GM12878 (cell line): ENCODE results near the gene NOD1. TPM values are rescaled to one million over a fixed set of nuclear protein-coding genes. Genes with fewer than 3 reads are reported as not detected.

Experiments
- CBFB ChIP-seq: IDR thresholded peaks from 2 replicates; pipeline ENCODE4 v1.6.1; 2016; ENCODE audit warnings: antibody characterized with exemption, low read depth
- CEBPB ChIP-seq, 2 experiments: fragments of 150-350 bp in 1 of 2; IDR thresholded peaks; 2 replicates each; pipeline ENCODE4 v1.6.1; 2012 to 2014; ENCODE audit warnings: low read depth in 2 of 2, low read length in 2 of 2, borderline replicate concordance in 1 of 2, inconsistent platforms in 1 of 2
- CEBPZ ChIP-seq: fragments of 150-350 bp; IDR thresholded peaks from 2 replicates; pipeline ENCODE4 v1.6.1; 2016; ENCODE audit warnings: low read depth, low read length
- CTCF ChIP-seq, 3 experiments: IDR thresholded peaks in 2 of 3; conservative IDR thresholded peaks in 1 of 3; 2 replicates each; pipeline ENCODE4 v1.5.1; 2011; ENCODE audit warnings: low read depth in 3 of 3, low read length in 3 of 3, mild to moderate bottlenecking in 3 of 3, control low read depth in 2 of 3, moderate library complexity in 2 of 3, inconsistent platforms in 1 of 3, mixed read lengths in 1 of 3; ENCODE audit not compliant: control insufficient read depth in 2 of 3, insufficient read depth in 1 of 3; ENCODE audit errors: extremely low read depth in 1 of 3
- FOXM1 ChIP-seq: IDR thresholded peaks from 2 replicates; pipeline ENCODE4 v1.6.1; 2012; ENCODE audit warnings: low read depth, mild to moderate bottlenecking, inconsistent platforms, low read length, moderate library complexity
- GATAD2B ChIP-seq: fragments of 450-650 bp; conservative IDR thresholded peaks from 2 replicates; pipeline ENCODE4 v1.6.1; 2017; ENCODE audit warnings: low read depth, mild to moderate bottlenecking, moderate library complexity
- NKRF ChIP-seq: fragments of 450-650 bp; conservative IDR thresholded peaks from 2 replicates; pipeline ENCODE4 v1.6.1; 2017; ENCODE audit warnings: mild to moderate bottlenecking, moderate library complexity
- RELA ChIP-seq: fragments of 450-650 bp; IDR thresholded peaks from 2 replicates; pipeline ENCODE4 v1.8.0; 2014; ENCODE audit warnings: borderline replicate concordance; ENCODE audit not compliant: partially characterized antibody
- TBL1XR1 ChIP-seq: IDR thresholded peaks from 2 replicates; pipeline ENCODE4 v1.6.1; 2012; ENCODE audit warnings: low read depth, low read length, improper control_type of control experiment
- USF1 ChIP-seq: IDR thresholded peaks from 2 replicates; pipeline ENCODE4 v1.6.1; 2011; ENCODE audit warnings: borderline replicate concordance, low read depth, mild to moderate bottlenecking, moderate library complexity, mixed read lengths, low read length; ENCODE audit not compliant: insufficient read depth; ENCODE audit errors: extremely low read length
- YBX1 ChIP-seq: fragments of 450-650 bp; IDR thresholded peaks from 2 replicates; pipeline ENCODE4 v1.6.1; 2016; ENCODE audit warnings: antibody characterized with exemption
- ZNF207 ChIP-seq: fragments of 450-650 bp; IDR thresholded peaks from 2 replicates; pipeline ENCODE4 v1.6.1; 2014; ENCODE audit warnings: antibody characterized with exemption, mild to moderate bottlenecking, borderline replicate concordance
- polyA plus RNA-seq, 11 experiments: library from polyadenylated mRNA; depleted of rRNA in 4 of 11; unstranded in 6 of 11; stranded (reverse) in 5 of 11; fragments of >200 nt; fragmentation: Nextera tagmentation in 4 of 11; fragmentation: Illumina TruSeq in 1 of 11; extraction: Ambion mirVana in 4 of 11; extraction: Trizol in 1 of 11; gene quantifications; 1 replicate in 1 of 11; 2 replicates in 10 of 11; pipeline versions ENCODE4 v1.2.1 to v1.2.3, GENCODE V29; 2011 to 2016; ENCODE audit warnings: inconsistent platforms in 2 of 11, missing spikeins in 2 of 11, low read depth in 1 of 11
- total RNA-seq, 4 experiments: library from RNA; depleted of rRNA in 3 of 4; stranded (reverse); fragments of >200 nt in 3 of 4; fragmentation: Illumina TruSeq in 1 of 4; extraction: Trizol in 1 of 4; gene quantifications; 2 replicates each; pipeline versions ENCODE4 v1.2.1 to v1.2.3, GENCODE V29; 2013 to 2021

Gene NOD1
- total and polyA plus RNA-seq, 10 of the 15 experiments (the other 5 are each of a cell fraction or from before 2014, with no cell fraction given) = 1.8 to 14.6 (median 8.9) TPM

- TF ChIP-seq CTCF (IDR thresholded peaks at IDR 0.05 in 2 of 3, conservative IDR thresholded peaks at IDR 0.05 in 1 of 3; ENCODE audit: control insufficient read depth in 2 of 3, extremely low read depth in 1 of 3, insufficient read depth in 1 of 3, low read depth in 3 of 3, low read length in 3 of 3) (no peak), CBFB (no peak), CEBPZ (no peak), ZNF207 (no peak), RELA (no peak), YBX1 (no peak), TBL1XR1 (no peak), GATAD2B (no peak), USF1 (no peak), FOXM1 (no peak), NKRF (no peak), CEBPB (IDR thresholded peaks at IDR 0.05; ENCODE audit: borderline replicate concordance in 1 of 2, low read depth in 2 of 2, low read length in 2 of 2) (no peak)
- TF ChIP-seq, all 136 proteins: peak for 0
Measured at GRCh38 chr7:30389791-30390190, 88.8 kb downstream of the NOD1 start (continued).
